ENCODE measurements around the gene HOXD11. TPM values are rescaled to one million over a fixed set of nuclear protein-coding genes. Genes with fewer than 3 reads are reported as not detected.

Gene HOXD11
- total and polyA plus RNA-seq, 2 experiments from 2014 or later: not detected

GRCh38 chr2:176122052-176122682 lies 15.1 kb downstream of the HOXD11 start:
- Mint-ChIP-seq H3K4me1 (peaks cover 12% of the 10 kb centered on the region), H3K27me3 (ENCODE audit: insufficient read depth, low read depth, poor library complexity) (peaks cover 99% of the 10 kb centered on the region), H3K9me3 (peaks cover 16% of the 10 kb centered on the region), H3K4me3 (peak overlapping the region; percentile 64), H3K27ac (no peak overlapping the region), H3K36me3 (ENCODE audit: low read depth) (peaks cover 3% of the 10 kb centered on the region; the same call in 1 of the 3 replicates)
- H3K36me3 ChIP-seq (ENCODE audit: insufficient read depth): no peaks in the 10 kb centered on the region
- peaks cover 100% of the 10 kb centered on the region for H3K27me3 ChIP-seq (ENCODE audit: insufficient read depth)
- peak; percentile 12 for TF ChIP-seq EZH2phosphoT487 (IDR thresholded peaks at IDR 0.05; ENCODE audit: unreplicated experiment)
- TF ChIP-seq EZH2 (IDR thresholded peaks at IDR 0.05; ENCODE audit: low read depth, unreplicated experiment): peak; percentile 50
- TF ChIP-seq ETS1 (IDR thresholded peaks at IDR 0.05): no peak
- no peak for TF ChIP-seq STAT1 (IDR thresholded peaks at IDR 0.05; ENCODE audit: unreplicated experiment)
- no peak for TF ChIP-seq POLR2AphosphoS5 (IDR thresholded peaks at IDR 0.05; ENCODE audit: low read depth)
- ATAC-seq: peak; percentile 29
- peak overlapping the region; percentile 66; the same call in 1 of the 2 replicates for H2AFZ ChIP-seq
- DNase-seq (ENCODE audit: low spot score): no peak
- peak overlapping the region; percentile 76 for H3K4me2 ChIP-seq
- peaks cover 13% of the 10 kb centered on the region for H3K4me1 ChIP-seq (ENCODE audit: insufficient read depth)
- peak overlapping the region; percentile 53 for H3K4me3 ChIP-seq
- H3F3A ChIP-seq (replicated peaks; ENCODE audit: low read depth): peaks cover 38% of the 10 kb centered on the region; the same call in 1 of the 2 replicates
- H4K20me1 ChIP-seq (replicated peaks; ENCODE audit: insufficient read depth): peaks cover 31% of the 10 kb centered on the region
- no peaks in the 10 kb centered on the region for H3K9me2 ChIP-seq (ENCODE audit: insufficient read depth)
- no peaks in the 10 kb centered on the region for H3K79me2 ChIP-seq (replicated peaks; ENCODE audit: insufficient read depth)
- no peak overlapping the region for H3K27ac ChIP-seq (ENCODE audit: low read depth)

GRCh38 chr2:176122683-176123410 lies 15.8 kb downstream of the HOXD11 start, which contains the start of gene HOXD9:
TSS of gene HOXD9 (plus strand) at chr2:176122719. CDS start at chr2:176122769, 50 bp downstream.
- H3K36me3 ChIP-seq (ENCODE audit: insufficient read depth): no peaks in the 10 kb centered on the region
- Mint-ChIP-seq H3K36me3 (ENCODE audit: low read depth) (peaks cover 3% of the 10 kb centered on the region; the same call in 1 of the 3 replicates), H3K4me1 (peaks cover 14% of the 10 kb centered on the region), H3K4me3 (peak within 1 kb of the TSS; percentile 64), H3K27ac (no peak within 1 kb of the TSS), H3K27me3 (ENCODE audit: insufficient read depth, low read depth, poor library complexity) (peaks cover 99% of the 10 kb centered on the region), H3K9me3 (peaks cover 12% of the 10 kb centered on the region; the same call in 2 of the 3 replicates)
- DNase-seq (ENCODE audit: low spot score) (no peak), ATAC-seq (peak; percentile 51)
- peaks cover 31% of the 10 kb centered on the region for H4K20me1 ChIP-seq (replicated peaks; ENCODE audit: insufficient read depth)
- peak within 1 kb of the TSS; percentile 53 for H3K4me3 ChIP-seq
- H3F3A ChIP-seq (replicated peaks; ENCODE audit: low read depth): peaks cover 40% of the 10 kb centered on the region; the same call in 1 of the 2 replicates
- H3K27me3 ChIP-seq (ENCODE audit: insufficient read depth): peaks cover 100% of the 10 kb centered on the region
- H3K27ac ChIP-seq (ENCODE audit: low read depth): no peak within 1 kb of the TSS
- no peaks in the 10 kb centered on the region for H3K9me2 ChIP-seq (ENCODE audit: insufficient read depth)
- H3K4me1 ChIP-seq (ENCODE audit: insufficient read depth): peaks cover 13% of the 10 kb centered on the region
- H3K79me2 ChIP-seq (replicated peaks; ENCODE audit: insufficient read depth): no peaks in the 10 kb centered on the region
- H2AFZ ChIP-seq: peak within 1 kb of the TSS; percentile 66; the same call in 1 of the 2 replicates
- peak within 1 kb of the TSS; percentile 76 for H3K4me2 ChIP-seq
- TF ChIP-seq POLR2AphosphoS5 (IDR thresholded peaks at IDR 0.05; ENCODE audit: low read depth) (no peak), NANOG (IDR thresholded peaks at IDR 0.05; ENCODE audit: borderline replicate concordance) (no peak), JUNB (IDR thresholded peaks at IDR 0.05; ENCODE audit: unreplicated experiment) (no peak), ZNF331 (CRISPR knock-in tag; IDR thresholded peaks at IDR 0.05; ENCODE audit: low read depth) (no peak), ZNF114 (CRISPR knock-in tag; IDR thresholded peaks at IDR 0.05) (no peak), STAT1 (IDR thresholded peaks at IDR 0.05; ENCODE audit: unreplicated experiment) (no peak), REST (IDR thresholded peaks at IDR 0.05; ENCODE audit: unreplicated experiment) (no peak)
